ENCODE data around the gene KRCC1.
"Not testable (repeated sequence)": the region's sequence is repeated elsewhere in the genome, so short reads cannot be mapped to it uniquely, and the experiment has no call there.

The KRCC1 gene

DNA sequence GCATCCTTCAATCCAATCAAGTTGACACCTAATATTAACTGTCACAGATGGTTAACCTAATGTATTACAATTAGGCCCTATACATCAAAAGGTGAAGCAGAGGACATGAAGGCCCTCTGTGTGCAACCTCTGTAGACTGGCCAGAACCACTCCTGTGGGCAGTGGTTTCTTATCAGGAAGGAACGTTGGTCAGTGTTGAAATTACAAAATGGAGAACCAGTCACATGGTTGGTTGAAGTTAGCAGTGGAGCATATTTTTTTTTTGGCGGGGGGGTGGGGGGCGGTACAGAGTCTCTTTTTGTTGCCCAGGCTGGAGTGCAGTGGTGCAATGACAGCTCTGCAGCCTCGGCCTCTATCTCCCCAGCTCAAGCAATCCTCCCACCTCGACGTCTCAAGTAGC lies 59.0 kb downstream of the KRCC1 start:
- DNase-seq, result no peak

DNA sequence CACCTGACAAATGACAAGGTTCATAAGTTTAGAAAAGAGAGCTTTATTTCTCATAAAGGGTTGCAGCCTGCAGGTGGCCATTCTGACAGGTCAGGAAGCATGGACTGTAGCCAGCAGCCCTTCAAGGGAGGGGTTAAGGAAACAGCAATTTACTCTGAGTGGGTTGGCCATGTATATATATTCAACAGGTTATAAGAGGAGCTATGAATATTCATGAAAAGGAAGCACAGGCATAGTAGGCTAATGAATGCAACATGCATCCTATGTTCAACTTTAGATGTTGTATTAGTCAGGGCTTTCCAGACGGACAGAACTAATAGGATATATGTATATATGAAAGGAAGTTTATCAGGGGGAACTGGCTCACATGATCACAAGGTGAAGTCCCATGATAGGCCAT lies 59.8 kb downstream of the KRCC1 start:
- DNase-seq, result no peak

DNA sequence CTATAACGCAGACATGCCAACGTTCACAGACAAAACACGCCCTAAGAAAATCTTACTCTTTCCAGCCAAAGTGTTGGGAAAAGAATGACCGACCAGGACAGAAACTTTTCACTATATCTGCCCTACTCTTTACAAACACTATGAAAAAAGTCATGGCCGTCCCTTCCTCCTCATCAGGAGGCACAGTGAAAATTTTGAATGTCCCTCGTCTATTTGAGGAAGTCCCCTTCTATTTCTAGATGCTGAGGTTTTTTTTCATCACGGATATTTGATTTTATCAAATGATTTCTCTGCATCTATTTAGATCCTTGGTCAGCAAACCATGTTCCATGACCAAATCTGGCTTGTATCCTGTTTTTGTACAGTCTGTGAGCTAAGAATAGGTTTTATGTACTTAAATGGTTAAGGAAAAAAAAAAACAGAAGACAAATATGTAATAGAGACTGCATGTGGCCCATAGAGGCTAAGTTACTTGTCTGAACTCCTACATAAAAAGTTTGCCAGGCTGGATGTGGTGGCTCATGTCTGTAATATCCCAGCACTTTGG lies 61.2 kb downstream of the KRCC1 start:
- not testable (repeated sequence) for DNase-seq

DNA sequence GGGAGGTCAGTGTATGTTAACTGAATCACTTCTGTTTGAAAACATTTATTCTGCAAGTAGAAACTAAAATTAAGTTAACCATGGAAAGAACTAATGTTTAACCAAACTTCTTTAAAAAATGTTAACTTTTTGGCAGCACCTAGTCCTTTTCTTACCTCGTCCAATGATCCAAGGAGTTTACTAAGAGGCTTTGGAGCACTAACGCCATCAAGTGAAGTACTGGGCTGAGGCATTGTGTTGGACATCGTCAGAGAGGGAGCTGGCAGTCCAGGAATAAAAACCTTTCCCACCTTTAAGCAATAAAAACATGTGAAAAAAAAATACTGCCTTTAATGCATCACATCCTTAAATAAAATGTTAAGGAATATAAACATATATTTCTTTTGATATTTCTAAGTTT lies 63.0 kb downstream of the KRCC1 start:
- not testable (repeated sequence) for DNase-seq

DNA sequence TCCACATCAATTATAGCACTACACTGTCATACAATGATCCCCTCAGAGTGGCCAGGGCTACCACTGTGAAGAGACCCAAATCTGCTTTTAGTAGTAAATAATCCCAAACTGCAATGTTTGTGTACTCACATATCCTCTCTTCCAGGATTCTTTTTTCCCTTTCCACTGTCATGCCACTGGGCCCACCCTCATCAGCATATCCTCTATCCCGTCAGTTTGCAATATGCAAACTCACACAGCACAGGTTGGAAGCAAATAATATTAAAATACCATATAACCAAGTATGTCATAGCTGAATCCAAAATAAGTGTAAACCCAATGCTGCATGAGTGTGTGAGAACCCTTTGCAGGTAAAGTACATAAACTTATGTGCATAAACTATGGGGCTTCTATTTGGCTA lies 68.1 kb downstream of the KRCC1 start:
- not testable (repeated sequence) for DNase-seq

DNA sequence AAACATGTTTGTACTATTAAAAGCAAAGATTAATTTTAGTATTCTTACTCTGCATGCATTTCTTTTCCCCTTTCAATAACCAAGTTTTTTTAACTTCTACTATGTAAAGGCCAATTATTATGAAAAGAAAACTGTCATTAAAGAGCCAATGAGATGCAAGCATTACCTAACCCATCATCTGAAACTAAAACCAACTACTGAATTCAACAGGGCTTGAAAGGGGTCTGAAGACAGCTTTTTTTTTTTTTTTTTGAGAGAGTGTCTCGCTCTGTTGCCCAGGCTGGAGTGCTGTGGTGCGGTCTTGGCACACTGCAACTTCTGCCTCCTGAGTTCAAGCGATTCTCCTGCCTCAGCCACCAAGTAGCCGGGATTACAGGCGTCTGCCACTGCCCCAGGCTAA lies 69.7 kb downstream of the KRCC1 start:
- not testable (repeated sequence) for DNase-seq

DNA sequence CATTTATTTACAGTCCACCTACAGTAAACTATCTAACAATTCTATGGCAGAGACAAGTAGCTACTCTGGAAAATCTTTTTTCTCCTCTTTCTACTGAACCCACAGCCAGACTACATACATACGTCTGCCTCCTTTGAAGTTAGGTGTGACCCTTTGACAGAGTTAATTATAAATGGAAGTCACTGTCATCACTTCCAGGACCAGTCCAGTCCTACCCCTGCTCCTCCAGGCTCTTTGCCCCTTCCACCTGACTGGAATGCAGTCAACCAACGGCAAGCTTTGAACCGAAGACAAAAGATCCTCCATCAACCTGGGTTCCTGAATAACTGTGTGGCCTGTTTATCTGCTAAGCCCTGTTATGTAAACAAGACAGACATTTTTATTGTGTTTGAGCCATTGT lies 74.4 kb downstream of the KRCC1 start:
- DNase-seq, result not testable (repeated sequence)

Measured in T-helper 1 cell (primary cell).